Measurements from ENCODE around the gene ANKRD13B.

ANKRD13B gene

DNA sequence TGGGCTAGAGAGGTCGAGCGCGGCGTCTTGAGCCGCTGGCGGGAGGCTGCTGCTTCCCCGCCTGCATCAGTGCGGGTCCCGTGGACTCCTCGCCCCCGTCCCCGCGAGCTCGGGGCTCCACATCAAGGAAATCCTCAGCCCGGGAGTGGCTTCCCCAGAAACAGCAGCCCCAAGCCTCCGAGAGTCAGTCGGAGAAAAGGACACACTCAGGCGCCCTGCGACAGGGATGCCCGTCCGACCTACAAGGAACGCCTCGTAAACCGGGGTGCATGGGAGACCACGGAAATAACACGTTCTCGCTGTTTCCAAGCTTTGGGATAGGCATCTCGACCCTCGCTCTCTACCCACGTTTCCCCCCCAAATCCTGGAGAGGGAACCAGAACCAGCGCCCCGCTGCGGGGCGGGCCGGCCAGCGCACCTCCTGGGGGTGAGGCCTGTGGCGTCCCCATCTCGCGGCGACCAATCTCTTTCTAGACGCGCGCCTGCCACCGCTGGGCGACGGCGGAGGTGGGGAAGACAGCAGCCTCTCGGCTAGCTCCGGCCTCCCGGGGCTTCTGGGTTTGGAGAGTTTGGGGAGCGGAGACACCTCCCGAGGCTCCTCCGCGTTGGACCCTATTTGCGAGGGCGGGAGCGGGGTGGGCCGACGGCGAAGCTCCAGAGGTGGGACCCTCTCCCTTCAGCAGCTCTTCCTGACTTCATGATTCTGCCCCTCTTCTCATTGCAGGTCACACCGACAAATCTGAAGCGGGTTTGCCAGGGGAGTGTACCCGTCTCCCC, 25.2 kb upstream of the ANKRD13B start:
- peak; percentile 50 for ATAC-seq
- TF ChIP-seq ZFP3 (CRISPR knock-in tag; IDR thresholded peaks at IDR 0.05) = no peak
- TF ChIP-seq, protein P1, sequence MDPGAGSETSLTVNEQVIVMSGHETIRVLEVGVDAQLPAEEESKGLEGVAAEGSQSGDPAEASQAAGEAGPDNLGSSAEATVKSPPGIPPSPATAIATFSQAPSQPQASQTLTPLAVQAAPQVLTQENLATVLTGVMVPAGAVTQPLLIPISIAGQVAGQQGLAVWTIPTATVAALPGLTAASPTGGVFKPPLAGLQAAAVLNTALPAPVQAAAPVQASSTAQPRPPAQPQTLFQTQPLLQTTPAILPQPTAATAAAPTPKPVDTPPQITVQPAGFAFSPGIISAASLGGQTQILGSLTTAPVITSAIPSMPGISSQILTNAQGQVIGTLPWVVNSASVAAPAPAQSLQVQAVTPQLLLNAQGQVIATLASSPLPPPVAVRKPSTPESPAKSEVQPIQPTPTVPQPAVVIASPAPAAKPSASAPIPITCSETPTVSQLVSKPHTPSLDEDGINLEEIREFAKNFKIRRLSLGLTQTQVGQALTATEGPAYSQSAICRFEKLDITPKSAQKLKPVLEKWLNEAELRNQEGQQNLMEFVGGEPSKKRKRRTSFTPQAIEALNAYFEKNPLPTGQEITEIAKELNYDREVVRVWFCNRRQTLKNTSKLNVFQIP (CRISPR knock-in tag; IDR thresholded peaks at IDR 0.05; ENCODE audit: borderline replicate concordance, low read depth) = no peak
- TF ChIP-seq, protein P2, sequence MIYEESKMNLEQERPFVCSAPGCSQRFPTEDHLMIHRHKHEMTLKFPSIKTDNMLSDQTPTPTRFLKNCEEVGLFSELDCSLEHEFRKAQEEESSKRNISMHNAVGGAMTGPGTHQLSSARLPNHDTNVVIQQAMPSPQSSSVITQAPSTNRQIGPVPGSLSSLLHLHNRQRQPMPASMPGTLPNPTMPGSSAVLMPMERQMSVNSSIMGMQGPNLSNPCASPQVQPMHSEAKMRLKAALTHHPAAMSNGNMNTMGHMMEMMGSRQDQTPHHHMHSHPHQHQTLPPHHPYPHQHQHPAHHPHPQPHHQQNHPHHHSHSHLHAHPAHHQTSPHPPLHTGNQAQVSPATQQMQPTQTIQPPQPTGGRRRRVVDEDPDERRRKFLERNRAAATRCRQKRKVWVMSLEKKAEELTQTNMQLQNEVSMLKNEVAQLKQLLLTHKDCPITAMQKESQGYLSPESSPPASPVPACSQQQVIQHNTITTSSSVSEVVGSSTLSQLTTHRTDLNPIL (CRISPR knock-in tag; IDR thresholded peaks at IDR 0.05; ENCODE audit: low read depth) = no peak
- no peak for TF ChIP-seq ESRRG (CRISPR knock-in tag; IDR thresholded peaks at IDR 0.05)
- no peak for TF ChIP-seq SNAI2 (CRISPR knock-in tag; IDR thresholded peaks at IDR 0.05)
- TF ChIP-seq CSDC2 (CRISPR knock-in tag; IDR thresholded peaks at IDR 0.05) = no peak
- TF ChIP-seq TCF4 (CRISPR knock-in tag; IDR thresholded peaks at IDR 0.05; ENCODE audit: borderline replicate concordance) = no peak
- TF ChIP-seq OSR1 (CRISPR knock-in tag; IDR thresholded peaks at IDR 0.05) = no peak
- no peak for TF ChIP-seq ZC3H10 (CRISPR knock-in tag; IDR thresholded peaks at IDR 0.05)
- no peak for TF ChIP-seq ZNF8 (CRISPR knock-in tag; IDR thresholded peaks at IDR 0.05)
- TF ChIP-seq, protein P3, sequence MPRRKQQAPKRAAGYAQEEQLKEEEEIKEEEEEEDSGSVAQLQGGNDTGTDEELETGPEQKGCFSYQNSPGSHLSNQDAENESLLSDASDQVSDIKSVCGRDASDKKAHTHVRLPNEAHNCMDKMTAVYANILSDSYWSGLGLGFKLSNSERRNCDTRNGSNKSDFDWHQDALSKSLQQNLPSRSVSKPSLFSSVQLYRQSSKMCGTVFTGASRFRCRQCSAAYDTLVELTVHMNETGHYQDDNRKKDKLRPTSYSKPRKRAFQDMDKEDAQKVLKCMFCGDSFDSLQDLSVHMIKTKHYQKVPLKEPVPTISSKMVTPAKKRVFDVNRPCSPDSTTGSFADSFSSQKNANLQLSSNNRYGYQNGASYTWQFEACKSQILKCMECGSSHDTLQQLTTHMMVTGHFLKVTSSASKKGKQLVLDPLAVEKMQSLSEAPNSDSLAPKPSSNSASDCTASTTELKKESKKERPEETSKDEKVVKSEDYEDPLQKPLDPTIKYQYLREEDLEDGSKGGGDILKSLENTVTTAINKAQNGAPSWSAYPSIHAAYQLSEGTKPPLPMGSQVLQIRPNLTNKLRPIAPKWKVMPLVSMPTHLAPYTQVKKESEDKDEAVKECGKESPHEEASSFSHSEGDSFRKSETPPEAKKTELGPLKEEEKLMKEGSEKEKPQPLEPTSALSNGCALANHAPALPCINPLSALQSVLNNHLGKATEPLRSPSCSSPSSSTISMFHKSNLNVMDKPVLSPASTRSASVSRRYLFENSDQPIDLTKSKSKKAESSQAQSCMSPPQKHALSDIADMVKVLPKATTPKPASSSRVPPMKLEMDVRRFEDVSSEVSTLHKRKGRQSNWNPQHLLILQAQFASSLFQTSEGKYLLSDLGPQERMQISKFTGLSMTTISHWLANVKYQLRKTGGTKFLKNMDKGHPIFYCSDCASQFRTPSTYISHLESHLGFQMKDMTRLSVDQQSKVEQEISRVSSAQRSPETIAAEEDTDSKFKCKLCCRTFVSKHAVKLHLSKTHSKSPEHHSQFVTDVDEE (CRISPR knock-in tag; IDR thresholded peaks at IDR 0.05) = no peak
- TF ChIP-seq RARB (CRISPR knock-in tag; IDR thresholded peaks at IDR 0.05) = no peak
- TF ChIP-seq BACH2 (CRISPR knock-in tag; IDR thresholded peaks at IDR 0.05; ENCODE audit: borderline replicate concordance) = no peak
- no peak for TF ChIP-seq PPARA (CRISPR knock-in tag; IDR thresholded peaks at IDR 0.05; ENCODE audit: borderline replicate concordance)
- TF ChIP-seq ZFP30 (CRISPR knock-in tag; IDR thresholded peaks at IDR 0.05) = no peak
- TF ChIP-seq GLIS3 (CRISPR knock-in tag; IDR thresholded peaks at IDR 0.05) = no peak
- no peak for TF ChIP-seq ZNF565 (CRISPR knock-in tag; conservative IDR thresholded peaks at IDR 0.05; ENCODE audit: low read depth)
- TF ChIP-seq, protein P4, sequence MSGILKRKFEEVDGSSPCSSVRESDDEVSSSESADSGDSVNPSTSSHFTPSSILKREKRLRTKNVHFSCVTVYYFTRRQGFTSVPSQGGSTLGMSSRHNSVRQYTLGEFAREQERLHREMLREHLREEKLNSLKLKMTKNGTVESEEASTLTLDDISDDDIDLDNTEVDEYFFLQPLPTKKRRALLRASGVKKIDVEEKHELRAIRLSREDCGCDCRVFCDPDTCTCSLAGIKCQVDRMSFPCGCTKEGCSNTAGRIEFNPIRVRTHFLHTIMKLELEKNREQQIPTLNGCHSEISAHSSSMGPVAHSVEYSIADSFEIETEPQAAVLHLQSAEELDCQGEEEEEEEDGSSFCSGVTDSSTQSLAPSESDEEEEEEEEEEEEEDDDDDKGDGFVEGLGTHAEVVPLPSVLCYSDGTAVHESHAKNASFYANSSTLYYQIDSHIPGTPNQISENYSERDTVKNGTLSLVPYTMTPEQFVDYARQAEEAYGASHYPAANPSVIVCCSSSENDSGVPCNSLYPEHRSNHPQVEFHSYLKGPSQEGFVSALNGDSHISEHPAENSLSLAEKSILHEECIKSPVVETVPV (CRISPR knock-in tag; IDR thresholded peaks at IDR 0.05) = no peak
- TF ChIP-seq ARNTL (CRISPR knock-in tag; IDR thresholded peaks at IDR 0.05; ENCODE audit: borderline replicate concordance, low read depth) = no peak

DNA sequence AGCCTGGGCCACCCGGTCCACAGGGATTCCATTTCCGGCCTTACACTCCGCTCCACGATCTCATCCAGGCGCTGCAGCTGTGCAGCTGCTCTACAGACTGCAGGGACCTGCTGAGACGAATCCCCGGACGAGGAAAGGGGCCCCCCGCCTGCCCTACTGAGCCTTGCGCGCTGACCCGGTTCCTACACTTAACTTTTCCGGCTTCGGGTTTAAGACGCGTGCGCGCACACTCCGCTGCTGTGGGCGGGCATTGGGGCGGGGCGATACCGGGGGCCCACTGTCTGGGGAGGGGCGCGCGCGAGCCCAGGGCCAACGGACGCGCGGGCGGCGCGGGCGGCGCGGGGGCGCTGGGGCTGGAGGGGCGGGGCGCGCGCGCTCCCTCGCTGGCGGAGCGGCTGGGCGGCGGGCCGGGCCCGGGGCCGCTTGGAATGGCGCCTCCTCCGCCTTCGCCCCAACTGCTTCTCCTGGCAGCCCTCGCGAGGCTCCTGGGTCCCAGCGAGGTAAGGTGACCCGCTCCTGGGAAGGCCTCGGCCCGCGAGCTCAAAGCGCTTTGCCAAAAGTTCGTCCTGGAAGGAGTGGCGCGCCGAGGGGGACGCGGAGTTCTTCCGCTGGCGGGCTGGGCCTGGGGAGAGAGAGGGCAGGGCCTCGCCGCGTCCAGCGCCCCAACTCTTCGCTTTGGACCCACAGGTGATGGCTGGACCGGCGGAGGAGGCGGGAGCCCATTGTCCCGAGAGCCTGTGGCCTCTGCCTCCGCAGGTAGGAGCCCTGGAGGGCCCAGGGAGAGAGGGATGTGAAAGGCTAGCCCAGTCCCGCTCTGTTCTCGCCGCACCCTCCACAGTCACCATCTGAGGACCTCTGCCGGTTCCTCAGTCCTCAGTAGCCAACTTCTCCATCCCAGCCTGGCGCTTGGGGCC, 24.3 kb upstream of the ANKRD13B start, which contains the start of gene TP53I13:
TSS of gene TP53I13 (plus strand) at position 371 of the 914 bp plus-strand sequence. CDS start at position 429, 58 bp downstream.
- ATAC-seq = peak; percentile 49
- TF ChIP-seq ZNF8 (CRISPR knock-in tag; IDR thresholded peaks at IDR 0.05) (no peak), BACH2 (CRISPR knock-in tag; IDR thresholded peaks at IDR 0.05; ENCODE audit: borderline replicate concordance) (no peak)

DNA sequence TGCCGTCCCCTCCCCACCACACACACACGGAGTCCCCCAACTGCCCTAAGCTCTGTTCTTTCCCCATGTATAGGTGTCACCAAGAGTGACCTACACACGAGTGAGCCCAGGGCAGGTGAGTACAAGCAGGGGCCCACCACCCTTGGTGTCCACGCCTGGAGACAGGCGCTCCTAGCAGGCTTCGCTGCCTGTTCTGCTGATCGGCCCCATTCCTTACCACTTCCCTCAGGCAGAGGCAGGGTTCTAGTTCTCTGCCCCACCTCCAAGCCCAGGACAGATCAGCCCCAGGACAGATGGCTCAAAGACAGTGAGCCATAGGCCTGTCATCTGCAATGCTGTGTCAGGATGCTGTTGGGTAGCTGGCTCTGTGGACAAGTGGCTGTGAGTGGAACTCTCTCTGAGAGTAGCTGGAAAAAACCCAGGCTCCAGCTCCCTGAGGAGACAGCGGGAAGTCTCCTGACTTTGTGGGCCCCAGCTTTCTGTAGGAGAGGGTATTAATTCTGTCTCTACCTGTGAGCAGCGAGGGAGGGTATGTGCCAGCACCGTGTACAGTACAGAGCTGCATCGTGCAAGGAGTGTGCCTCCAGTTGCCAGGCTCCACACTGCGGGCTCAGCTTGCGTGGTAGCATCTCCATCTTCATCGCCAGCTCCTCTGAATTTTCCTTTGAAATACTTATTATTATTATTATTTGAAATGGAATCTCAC, 23.5 kb upstream of the ANKRD13B start:
- no peak; the same call in 2 of the 3 replicates for ATAC-seq
- TF ChIP-seq ZC3H10 (CRISPR knock-in tag; IDR thresholded peaks at IDR 0.05) = no peak
- no peak for TF ChIP-seq ZNF8 (CRISPR knock-in tag; IDR thresholded peaks at IDR 0.05)
- TF ChIP-seq OSR1 (CRISPR knock-in tag; IDR thresholded peaks at IDR 0.05) = no peak
- no peak for TF ChIP-seq TOX (CRISPR knock-in tag; IDR thresholded peaks at IDR 0.05; ENCODE audit: borderline replicate concordance)
- no peak for TF ChIP-seq ESRRG (CRISPR knock-in tag; IDR thresholded peaks at IDR 0.05)
- TF ChIP-seq ZNF565 (CRISPR knock-in tag; conservative IDR thresholded peaks at IDR 0.05; ENCODE audit: low read depth) = no peak
- TF ChIP-seq ZNF70 (CRISPR knock-in tag; IDR thresholded peaks at IDR 0.05) = no peak
- no peak for TF ChIP-seq BACH2 (CRISPR knock-in tag; IDR thresholded peaks at IDR 0.05; ENCODE audit: borderline replicate concordance)
- TF ChIP-seq ZFP3 (CRISPR knock-in tag; IDR thresholded peaks at IDR 0.05) = no peak

Data from SK-N-SH treated with all-trans-retinoic acid at 6 μM for 48 hours (cell line).